Upper lobe of right lung (tissue), 1 donor: Measurements from ENCODE around the gene COMTD1. TPM values are rescaled to one million over a fixed set of nuclear protein-coding genes. Genes with fewer than 3 reads are reported as not detected.
A peak's percentile ranks its signal among the peaks of the same experiment; 100 is the strongest.

Source experiments
- ATAC-seq: fragments of 200-7000 bp; cut with Tn5 transposase; one replicate; pipeline ENCODE4 v1.9.1; 2020; ENCODE audit warnings: mild to moderate bottlenecking, moderate library complexity
- DNase-seq: peaks from one replicate; pipeline ENCODE4 v3.0.0-alpha.2; 2020
- H3K27ac ChIP-seq: fragments of 200-600 bp; one replicate; pipeline ENCODE4 v1.8.0; 2022
- H3K27me3 ChIP-seq: fragments of 200-600 bp; one replicate; pipeline ENCODE4 v1.8.0; 2022; ENCODE audit warnings: mild to moderate bottlenecking
- H3K36me3 ChIP-seq: fragments of 200-600 bp; one replicate; pipeline ENCODE4 v1.8.0; 2022
- H3K4me1 ChIP-seq: fragments of 200-600 bp; one replicate; pipeline ENCODE4 v1.8.0; 2022
- H3K4me3 ChIP-seq: fragments of 200-600 bp; one replicate; pipeline ENCODE4 v1.8.0; 2022; ENCODE audit warnings: mild to moderate bottlenecking
- H3K9me3 ChIP-seq: fragments of 200-600 bp; one replicate; pipeline ENCODE4 v1.8.0; 2022
- intact Hi-C: fragments of 100-400 bp; cut with DNase I; formaldehyde crosslinking; loops from one replicate; pipeline ENCODE4 v1.11.0; 2022
- total RNA-seq: library from RNA; stranded (reverse); fragmentation: NEBNext Ultra II Directional; extraction: Animal tissue kit (Norgen Biotek cat#: 25700); gene quantifications from one replicate; pipeline ENCODE4 v1.2.1, GENCODE V29; 2021
- TF ChIP-seq, protein P1 (sequence below): fragments of 200-600 bp; IDR thresholded peaks from one replicate; pipeline ENCODE4 v1.8.0; 2022; ENCODE audit warnings: antibody characterized with exemption
- donor health status: DM: no; HTN: yes; CAD: no; lungs with severe emphysema.

Gene COMTD1
- total RNA-seq, 1 donor from 2014 or later = 21.8 TPM

DNA sequence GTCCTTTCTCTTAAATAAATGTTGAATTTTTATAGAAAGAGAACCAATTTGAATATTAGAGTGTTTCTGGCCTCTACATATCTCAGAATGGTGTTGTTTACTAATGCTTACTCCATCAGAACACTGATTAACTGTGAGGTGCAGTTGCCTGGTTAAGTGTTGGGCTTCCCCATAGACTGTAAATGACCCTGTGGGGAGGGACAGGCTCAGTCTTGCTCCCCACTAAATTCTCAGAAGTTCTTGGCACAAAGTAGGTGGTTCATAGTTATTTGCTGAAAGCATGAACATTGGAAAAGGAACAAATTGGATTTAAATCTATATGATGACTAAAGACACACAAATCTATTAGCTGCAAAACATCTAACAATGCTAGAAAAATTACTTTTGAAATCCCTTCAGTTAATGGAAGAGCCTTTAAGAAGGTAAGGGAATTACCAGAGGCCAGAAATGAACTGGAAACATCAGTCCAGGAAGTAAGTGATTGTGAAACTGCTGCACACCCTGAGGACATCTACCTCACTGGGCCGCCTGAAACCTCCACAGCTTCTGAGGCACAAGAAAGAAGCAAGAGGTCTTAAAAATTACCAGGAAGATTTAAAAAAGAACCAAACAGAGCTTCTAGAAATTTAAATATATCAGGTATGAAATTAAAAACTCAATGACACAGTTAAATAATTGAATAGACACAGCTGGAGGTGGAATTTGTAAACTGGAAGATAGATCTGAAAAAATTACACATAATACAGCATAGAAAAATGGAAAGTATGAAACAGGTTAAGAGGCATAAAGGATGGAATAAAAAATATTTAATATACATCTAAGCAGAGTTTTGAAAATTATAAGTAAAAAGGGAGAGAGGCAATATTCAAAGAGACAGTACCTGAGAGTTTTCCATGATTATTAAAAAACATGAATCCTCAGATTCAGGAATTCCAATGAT, 17.8 kb upstream of the COMTD1 start:
- H3K4me1 ChIP-seq = no peaks in the 10 kb centered on the region
- DNase-seq (no peak), ATAC-seq (no peak)
- H3K36me3 ChIP-seq = no peaks in the 10 kb centered on the region
- H3K4me3 ChIP-seq = no peak overlapping the region
- intact Hi-C loops = no loop called here
- TF ChIP-seq, protein P1, sequence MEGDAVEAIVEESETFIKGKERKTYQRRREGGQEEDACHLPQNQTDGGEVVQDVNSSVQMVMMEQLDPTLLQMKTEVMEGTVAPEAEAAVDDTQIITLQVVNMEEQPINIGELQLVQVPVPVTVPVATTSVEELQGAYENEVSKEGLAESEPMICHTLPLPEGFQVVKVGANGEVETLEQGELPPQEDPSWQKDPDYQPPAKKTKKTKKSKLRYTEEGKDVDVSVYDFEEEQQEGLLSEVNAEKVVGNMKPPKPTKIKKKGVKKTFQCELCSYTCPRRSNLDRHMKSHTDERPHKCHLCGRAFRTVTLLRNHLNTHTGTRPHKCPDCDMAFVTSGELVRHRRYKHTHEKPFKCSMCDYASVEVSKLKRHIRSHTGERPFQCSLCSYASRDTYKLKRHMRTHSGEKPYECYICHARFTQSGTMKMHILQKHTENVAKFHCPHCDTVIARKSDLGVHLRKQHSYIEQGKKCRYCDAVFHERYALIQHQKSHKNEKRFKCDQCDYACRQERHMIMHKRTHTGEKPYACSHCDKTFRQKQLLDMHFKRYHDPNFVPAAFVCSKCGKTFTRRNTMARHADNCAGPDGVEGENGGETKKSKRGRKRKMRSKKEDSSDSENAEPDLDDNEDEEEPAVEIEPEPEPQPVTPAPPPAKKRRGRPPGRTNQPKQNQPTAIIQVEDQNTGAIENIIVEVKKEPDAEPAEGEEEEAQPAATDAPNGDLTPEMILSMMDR = no peak
- H3K27ac ChIP-seq = no peak overlapping the region
- H3K27me3 ChIP-seq = no peaks in the 10 kb centered on the region
- H3K9me3 ChIP-seq = no peaks in the 10 kb centered on the region

DNA sequence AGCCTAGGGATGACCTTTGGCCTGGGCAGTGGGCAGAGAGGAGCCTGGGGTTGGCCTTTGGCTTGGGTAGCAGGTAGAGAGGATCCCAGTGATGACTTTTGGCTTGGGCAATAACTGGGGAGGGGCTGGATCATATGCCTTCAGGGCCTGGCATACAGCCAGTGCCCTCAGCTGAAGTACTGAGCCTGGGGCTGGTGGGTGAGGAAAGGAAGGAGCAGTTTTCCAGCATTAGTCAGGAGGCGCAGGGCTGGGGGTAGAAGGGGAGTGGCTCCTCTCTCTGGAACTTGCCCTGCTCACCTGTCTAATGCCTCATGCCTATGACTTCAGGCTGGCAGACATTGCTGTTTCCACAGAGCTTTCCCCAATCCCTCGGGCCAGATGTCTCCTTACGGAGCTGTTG, 15.2 kb upstream of the COMTD1 start:
- Histone ChIP-seq H3K4me3 (no peak overlapping the region), H3K9me3 (no peaks in the 10 kb centered on the region), H3K4me1 (no peaks in the 10 kb centered on the region), H3K36me3 (no peaks in the 10 kb centered on the region), H3K27ac (no peak overlapping the region), H3K27me3 (no peaks in the 10 kb centered on the region)
- intact Hi-C loops = no loop called here
- ATAC-seq (peak; percentile 38), DNase-seq (no peak)
- TF ChIP-seq, protein P1 = no peak

DNA sequence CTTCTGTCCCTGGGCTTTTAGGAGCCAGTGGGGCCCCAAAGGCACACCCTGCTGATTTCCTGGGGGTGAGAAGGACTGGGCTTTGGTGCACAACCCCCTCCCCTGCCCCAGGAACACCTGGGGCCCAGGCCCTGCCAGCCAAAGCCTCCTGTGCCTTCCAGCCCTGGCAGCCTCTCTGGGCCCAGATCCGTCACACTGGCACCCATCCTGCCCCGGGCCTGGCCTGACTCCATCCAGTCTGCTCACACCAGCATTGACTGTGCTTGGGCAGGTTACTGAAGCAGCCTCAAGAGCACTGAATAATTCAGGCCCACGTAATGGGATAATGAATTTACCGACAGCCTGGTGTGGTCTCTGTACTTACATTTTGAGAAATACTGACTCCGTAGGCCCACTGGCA, 12.0 kb upstream of the COMTD1 start:
- intact Hi-C loops = no loop called here
- no peaks in the 10 kb centered on the region for H3K9me3 ChIP-seq
- no peaks in the 10 kb centered on the region for H3K4me1 ChIP-seq
- ATAC-seq = no peak
- TF ChIP-seq, protein P1 = no peak
- no peak overlapping the region for H3K27ac ChIP-seq
- H3K36me3 ChIP-seq = no peaks in the 10 kb centered on the region
- H3K27me3 ChIP-seq = no peaks in the 10 kb centered on the region
- peak; percentile 53 for DNase-seq
- no peak overlapping the region for H3K4me3 ChIP-seq

DNA sequence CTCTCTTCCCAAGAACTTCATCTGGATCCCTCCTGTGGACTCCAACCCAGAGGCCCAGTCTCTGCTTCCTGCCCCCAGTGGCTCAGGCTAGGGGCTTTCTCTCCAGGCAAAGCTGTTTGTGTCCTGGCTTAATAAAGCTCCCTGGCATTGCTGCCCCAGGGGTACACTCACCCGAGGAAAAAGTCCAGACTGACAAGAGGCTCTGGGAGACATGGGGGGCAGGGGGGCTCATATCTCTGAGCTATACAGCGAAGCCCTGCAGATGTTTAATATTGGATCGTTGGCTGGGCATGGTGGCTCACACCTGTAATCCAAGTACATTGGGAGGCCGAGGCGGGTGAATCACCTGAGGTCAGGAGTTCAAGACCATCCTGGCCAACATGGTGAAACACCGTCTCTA, 10.7 kb upstream of the COMTD1 start:
- intact Hi-C loops = no loop called here
- DNase-seq = no peak
- no peaks in the 10 kb centered on the region for H3K27me3 ChIP-seq
- no peaks in the 10 kb centered on the region for H3K4me1 ChIP-seq
- no peak overlapping the region for H3K4me3 ChIP-seq
- H3K9me3 ChIP-seq = no peaks in the 10 kb centered on the region
- H3K27ac ChIP-seq = no peak overlapping the region
- H3K36me3 ChIP-seq = no peaks in the 10 kb centered on the region
- no peak for ATAC-seq
- TF ChIP-seq, protein P1 = no peak

DNA sequence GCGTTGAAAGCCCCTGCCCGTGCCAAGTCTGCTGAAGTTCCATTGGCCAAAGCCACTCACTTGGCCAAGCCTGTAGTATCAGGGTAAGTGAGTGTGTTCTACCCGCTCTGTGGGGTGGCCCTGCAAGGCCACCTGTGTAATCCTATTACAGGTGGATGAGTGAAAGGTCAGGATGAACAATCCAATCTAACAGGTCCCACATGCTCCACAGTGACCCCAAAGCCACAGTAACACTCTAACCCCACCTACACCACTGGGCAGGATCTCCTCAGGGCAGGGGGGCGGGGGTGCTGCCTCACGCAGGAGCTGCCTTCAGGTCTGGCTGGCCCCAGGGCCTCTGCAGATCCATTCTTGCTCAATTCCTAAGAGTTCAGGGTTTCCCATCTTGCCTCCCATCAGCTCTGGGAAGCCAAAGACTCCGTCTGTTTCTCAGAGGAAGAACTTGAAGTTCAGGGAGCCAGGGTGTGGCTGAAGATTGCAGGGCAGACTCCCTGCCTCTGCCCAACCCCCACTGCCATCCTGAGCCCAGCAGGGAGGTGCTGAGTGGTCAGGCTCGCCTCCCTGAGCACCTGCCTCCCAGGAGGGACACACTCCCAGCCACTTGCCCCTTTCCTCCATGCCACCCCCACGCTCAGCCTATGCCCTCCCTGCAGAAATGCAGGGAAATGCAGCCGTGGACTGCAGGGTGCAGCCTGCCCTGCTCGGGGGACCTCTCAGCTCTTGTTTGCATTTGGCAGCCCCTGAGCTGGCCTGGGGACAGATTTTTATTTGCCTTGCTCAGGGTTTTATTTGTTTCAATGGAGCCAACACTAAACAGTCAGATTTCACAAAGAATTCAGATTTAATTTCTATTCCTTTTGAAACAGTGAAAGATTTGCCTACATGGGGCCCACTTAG, 9.8 kb upstream of the COMTD1 start:
- DNase-seq (no peak), ATAC-seq (peak; percentile 47)
- no peaks in the 10 kb centered on the region for H3K27me3 ChIP-seq
- H3K4me3 ChIP-seq = no peak overlapping the region
- no peak overlapping the region for H3K27ac ChIP-seq
- no peaks in the 10 kb centered on the region for H3K9me3 ChIP-seq
- TF ChIP-seq, protein P1 = no peak
- no peaks in the 10 kb centered on the region for H3K36me3 ChIP-seq
- intact Hi-C loops = no loop called here
- no peaks in the 10 kb centered on the region for H3K4me1 ChIP-seq
